DOHH2 (cell line): ENCODE measurements around the gene MFGE8.

Source experiments
- CTCF ChIP-seq: fragments of 200-600 bp; sonication (generic); IDR thresholded peaks from one replicate; pipeline ENCODE4 v1.5.1; 2014; ENCODE audit warnings: antibody characterized with exemption, mild to moderate bottlenecking, low read depth, low read length; ENCODE audit not compliant: poor library complexity, severe bottlenecking
- EZH2phosphoT487 ChIP-seq: fragments of 200-600 bp; sonication (generic); IDR thresholded peaks from 2 replicates; pipeline ENCODE4 v1.6.1; 2017; ENCODE audit warnings: borderline replicate concordance, mild to moderate bottlenecking, antibody characterized with exemption, low read length, moderate library complexity, mixed read lengths

DNA sequence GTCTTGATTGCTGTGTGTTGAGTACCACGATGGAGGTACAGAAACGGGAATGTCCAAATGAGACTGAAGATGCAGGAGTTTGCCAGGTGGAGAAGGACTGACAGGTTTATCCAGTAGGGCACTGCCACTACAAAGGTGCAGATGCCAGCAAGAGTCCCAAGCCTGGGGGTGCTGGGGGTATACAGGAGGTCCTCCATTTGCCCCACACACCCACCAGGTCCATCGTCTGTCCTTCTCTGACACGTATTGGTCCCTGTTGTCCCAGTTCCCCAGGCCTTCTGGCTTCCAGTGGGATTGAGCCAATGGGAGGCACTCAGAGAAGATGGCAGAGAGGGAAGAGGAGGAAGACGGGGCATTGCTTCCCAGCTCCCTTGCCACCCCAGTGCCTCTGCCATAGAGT lies 24.5 kb downstream of the MFGE8 start:
- TF ChIP-seq CTCF (no peak), EZH2phosphoT487 (no peak)
